ENCODE data around the gene SND1.

DNA sequence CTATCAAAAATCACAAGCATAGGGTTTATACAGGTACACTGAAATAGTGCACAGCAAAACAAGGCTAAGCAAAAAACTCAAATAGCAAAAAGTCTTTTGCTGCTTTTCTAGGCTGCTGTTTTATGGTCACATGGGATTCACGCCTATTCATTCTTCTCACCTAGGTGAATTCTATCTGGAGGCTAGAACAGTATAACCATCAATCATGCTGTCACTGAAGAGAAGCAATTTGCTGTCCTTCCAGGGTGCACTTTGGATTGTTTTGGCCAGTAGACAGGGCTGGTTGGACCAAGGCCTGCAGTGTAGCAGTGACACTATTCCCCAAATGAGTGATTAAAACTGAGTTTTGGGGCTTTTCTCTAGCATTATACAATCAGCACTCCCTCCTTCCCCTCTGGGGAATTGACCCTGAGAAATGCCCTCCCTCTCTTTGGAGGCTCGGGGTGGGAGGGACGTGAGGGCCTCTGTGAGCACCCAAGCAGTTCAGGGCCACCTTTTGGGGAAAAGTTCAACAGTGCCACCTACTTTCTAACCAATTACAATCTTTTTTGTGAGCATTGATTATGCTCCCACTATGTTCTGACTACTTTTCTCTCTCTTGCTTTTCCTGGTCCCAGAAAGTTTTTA lies 16.2 kb upstream of the SND1 start:
- TF ChIP-seq POLR2AphosphoS5 (IDR thresholded peaks at IDR 0.05; ENCODE audit: insufficient read depth in 1 of 2, low read depth in 1 of 2) (no peak), CTCF (IDR thresholded peaks at IDR 0.05) (no peak), POLR2A (IDR thresholded peaks at IDR 0.05) (no peak)

All from vagina (tissue), 2 donors.